ENCODE measurements around the gene GNMT. TPM values are rescaled to one million over a fixed set of nuclear protein-coding genes. Genes with fewer than 3 reads are reported as not detected.
"Not testable (repeated sequence)": the region's sequence is repeated elsewhere in the genome, so short reads cannot be mapped to it uniquely, and the experiment has no call there.

The GNMT gene
- total RNA-seq, 1 experiment from 2014 or later = 1.8 TPM

DNA sequence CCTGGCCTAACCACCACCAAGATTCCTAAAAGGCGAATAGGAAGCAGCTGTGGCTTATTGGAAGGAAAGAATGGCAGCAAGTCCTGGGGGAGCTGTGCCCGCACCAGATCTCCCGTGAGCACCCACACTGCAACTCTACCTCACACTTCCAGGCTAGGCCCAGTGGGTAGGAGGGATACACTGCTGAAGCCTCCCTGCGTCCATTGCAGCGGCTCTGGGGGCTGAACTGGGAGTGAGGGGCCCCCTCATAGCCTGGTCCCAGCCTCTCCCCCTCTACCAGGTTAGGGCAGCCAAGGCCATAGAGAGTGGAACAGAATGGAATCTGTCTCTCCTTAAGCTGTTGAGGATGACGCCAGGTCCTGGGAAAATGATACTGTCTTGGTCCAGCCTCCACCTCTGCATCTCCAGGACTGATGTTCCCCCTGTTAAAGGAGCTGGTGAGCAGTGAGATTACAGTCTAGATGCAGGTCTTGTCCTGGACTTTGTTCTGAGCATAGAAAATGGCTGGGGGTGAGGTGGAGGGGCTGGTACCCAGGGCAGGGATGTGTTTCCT lies 20.0 kb upstream of the GNMT start:
- H3K36me3 ChIP-seq (ENCODE audit: insufficient read depth, low read length, poor library complexity, severe bottlenecking) = peaks cover 21% of the 10 kb centered on the region
- CTCF ChIA-PET = no interaction called here

DNA sequence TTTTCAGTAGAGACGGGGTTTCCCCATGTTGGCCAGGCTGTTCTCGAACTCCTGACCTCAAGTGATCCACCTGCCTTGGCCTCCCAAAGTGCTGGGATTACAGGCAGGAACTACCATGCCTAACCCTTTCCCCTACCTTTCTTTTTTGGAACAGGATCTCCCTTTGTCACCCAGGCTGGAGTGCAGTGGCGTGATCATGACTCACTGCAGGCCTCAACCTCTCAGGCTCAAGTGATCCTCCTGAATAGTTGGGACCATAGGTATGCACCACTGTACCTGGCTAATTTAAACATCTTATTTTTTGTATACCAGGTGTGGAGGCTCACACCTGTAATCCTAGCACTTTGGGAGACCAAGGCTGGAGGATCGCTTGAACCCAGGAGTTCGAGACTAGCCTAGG lies 19.2 kb upstream of the GNMT start:
- H3K27ac ChIP-seq (ENCODE audit: low read depth, low read length, poor library complexity, severe bottlenecking); intact Hi-C loops (cut with micrococcal nuclease; ENCODE audit: unreplicated experiment); H3K4me3 ChIP-seq (ENCODE audit: low read depth, low read length, poor library complexity, severe bottlenecking); DNase-seq (ENCODE audit: low spot score); CTCF ChIA-PET; H3K9me3 ChIP-seq (ENCODE audit: low read depth, low read length, poor library complexity, severe bottlenecking); BruUV-seq (replicated peaks); H3K4me1 ChIP-seq (ENCODE audit: insufficient read depth, low read length, poor library complexity, severe bottlenecking); H3K27me3 ChIP-seq (replicated peaks; ENCODE audit: insufficient read depth, low read depth, low read length, poor library complexity); POLR2A ChIA-PET (ENCODE audit: low non-redundant PET): not testable (repeated sequence)
- H3K36me3 ChIP-seq (ENCODE audit: insufficient read depth, low read length, poor library complexity, severe bottlenecking) = peaks cover 14% of the 10 kb centered on the region

More for the DNA sequence above, 20.0 kb upstream of the GNMT start:
- H3K9me3 ChIP-seq (ENCODE audit: low read depth, low read length, poor library complexity, severe bottlenecking) = no peaks in the 10 kb centered on the region
- TF ChIP-seq, protein P1, sequence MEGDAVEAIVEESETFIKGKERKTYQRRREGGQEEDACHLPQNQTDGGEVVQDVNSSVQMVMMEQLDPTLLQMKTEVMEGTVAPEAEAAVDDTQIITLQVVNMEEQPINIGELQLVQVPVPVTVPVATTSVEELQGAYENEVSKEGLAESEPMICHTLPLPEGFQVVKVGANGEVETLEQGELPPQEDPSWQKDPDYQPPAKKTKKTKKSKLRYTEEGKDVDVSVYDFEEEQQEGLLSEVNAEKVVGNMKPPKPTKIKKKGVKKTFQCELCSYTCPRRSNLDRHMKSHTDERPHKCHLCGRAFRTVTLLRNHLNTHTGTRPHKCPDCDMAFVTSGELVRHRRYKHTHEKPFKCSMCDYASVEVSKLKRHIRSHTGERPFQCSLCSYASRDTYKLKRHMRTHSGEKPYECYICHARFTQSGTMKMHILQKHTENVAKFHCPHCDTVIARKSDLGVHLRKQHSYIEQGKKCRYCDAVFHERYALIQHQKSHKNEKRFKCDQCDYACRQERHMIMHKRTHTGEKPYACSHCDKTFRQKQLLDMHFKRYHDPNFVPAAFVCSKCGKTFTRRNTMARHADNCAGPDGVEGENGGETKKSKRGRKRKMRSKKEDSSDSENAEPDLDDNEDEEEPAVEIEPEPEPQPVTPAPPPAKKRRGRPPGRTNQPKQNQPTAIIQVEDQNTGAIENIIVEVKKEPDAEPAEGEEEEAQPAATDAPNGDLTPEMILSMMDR (conservative IDR thresholded peaks at IDR 0.05; ENCODE audit: low read depth, low read length) = no peak
- no peak for TF ChIP-seq EZH2 (IDR thresholded peaks at IDR 0.05; ENCODE audit: borderline replicate concordance, low read depth, low read length, poor library complexity, severe bottlenecking)
- intact Hi-C loops (cut with micrococcal nuclease; ENCODE audit: unreplicated experiment) = no loop called here
- POLR2A ChIA-PET (ENCODE audit: low non-redundant PET) = interaction anchor here (0.6 kb wide), 1 partner anchor 234 kb away, joined by 5 read pairs; no protein-coding TSS in a partner anchor
- no peaks in the 10 kb centered on the region for H3K27me3 ChIP-seq (replicated peaks; ENCODE audit: insufficient read depth, low read depth, low read length, poor library complexity)
- no peak for DNase-seq (ENCODE audit: low spot score)
- BruUV-seq (replicated peaks) = no TSS peak
- no peak overlapping the region for H3K27ac ChIP-seq (ENCODE audit: low read depth, low read length, poor library complexity, severe bottlenecking)
- H3K4me1 ChIP-seq (ENCODE audit: insufficient read depth, low read length, poor library complexity, severe bottlenecking) = no peaks in the 10 kb centered on the region
- no peak overlapping the region for H3K4me3 ChIP-seq (ENCODE audit: low read depth, low read length, poor library complexity, severe bottlenecking)

DNA sequence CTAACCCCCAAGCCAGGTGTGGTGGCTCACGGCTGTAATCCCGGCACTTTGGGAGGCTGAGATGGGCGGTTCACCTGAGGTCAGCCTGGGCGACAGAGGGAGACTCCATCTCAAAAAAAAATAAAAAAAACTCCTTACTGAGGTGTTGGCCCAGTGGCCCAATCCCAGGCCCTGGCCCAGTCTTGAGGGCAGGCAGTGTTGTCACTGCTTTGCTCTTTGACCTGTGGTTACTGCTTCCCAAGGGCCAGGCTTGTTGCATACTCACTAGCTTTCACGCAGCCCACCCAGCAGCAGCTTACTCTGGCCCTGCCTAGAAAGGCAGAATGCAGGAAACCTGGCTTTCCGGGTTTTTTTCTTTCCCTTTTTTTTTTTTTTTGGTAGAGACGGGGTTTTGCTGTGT lies 18.1 kb upstream of the GNMT start:
- H3K4me1 ChIP-seq (ENCODE audit: insufficient read depth, low read length, poor library complexity, severe bottlenecking) = no peaks in the 10 kb centered on the region
- TF ChIP-seq, protein P1 (conservative IDR thresholded peaks at IDR 0.05; ENCODE audit: low read depth, low read length) = no peak
- TF ChIP-seq EZH2 (IDR thresholded peaks at IDR 0.05; ENCODE audit: borderline replicate concordance, low read depth, low read length, poor library complexity, severe bottlenecking) = no peak
- intact Hi-C loops (cut with micrococcal nuclease; ENCODE audit: unreplicated experiment) = no loop called here
- peaks cover 3% of the 10 kb centered on the region for H3K36me3 ChIP-seq (ENCODE audit: insufficient read depth, low read length, poor library complexity, severe bottlenecking)
- no peaks in the 10 kb centered on the region for H3K27me3 ChIP-seq (replicated peaks; ENCODE audit: insufficient read depth, low read depth, low read length, poor library complexity)
- H3K9me3 ChIP-seq (ENCODE audit: low read depth, low read length, poor library complexity, severe bottlenecking) = no peaks in the 10 kb centered on the region
- BruUV-seq (replicated peaks) = no TSS peak
- DNase-seq (ENCODE audit: low spot score) = no peak
- H3K4me3 ChIP-seq (ENCODE audit: low read depth, low read length, poor library complexity, severe bottlenecking) = no peak overlapping the region
- CTCF ChIA-PET = interaction anchor here (0.7 kb wide), 1 partner anchor 97 kb away, joined by 3 read pairs; no protein-coding TSS in a partner anchor
- POLR2A ChIA-PET (ENCODE audit: low non-redundant PET) = no interaction called here
- no peak overlapping the region for H3K27ac ChIP-seq (ENCODE audit: low read depth, low read length, poor library complexity, severe bottlenecking)

DNA sequence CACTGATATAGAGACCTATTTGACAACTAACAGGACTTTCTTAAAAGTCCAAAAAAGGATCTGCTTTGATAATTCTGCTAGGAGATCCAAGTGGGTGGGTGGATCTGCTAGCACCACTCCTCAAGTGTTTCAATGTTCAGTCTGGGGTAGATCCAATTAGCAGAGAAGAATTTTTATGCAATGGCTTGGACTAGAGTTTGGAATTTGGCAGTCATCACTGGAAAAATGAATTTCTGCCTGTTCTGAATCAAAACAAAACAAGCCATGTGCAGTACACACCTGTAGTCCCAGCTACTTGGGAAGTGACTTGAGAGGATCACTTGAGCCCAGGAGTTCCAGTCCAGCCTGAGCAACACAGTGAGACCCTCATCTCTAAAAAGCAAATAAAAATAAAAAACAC lies 12.6 kb upstream of the GNMT start:
- no peak for DNase-seq (ENCODE audit: low spot score)
- BruUV-seq (replicated peaks) = no TSS peak
- no peaks in the 10 kb centered on the region for H3K9me3 ChIP-seq (ENCODE audit: low read depth, low read length, poor library complexity, severe bottlenecking)
- intact Hi-C loops (cut with micrococcal nuclease; ENCODE audit: unreplicated experiment) = no loop called here
- ChIA-PET POLR2A (ENCODE audit: low non-redundant PET) (no interaction called here), CTCF (no interaction called here)
- no peaks in the 10 kb centered on the region for H3K27me3 ChIP-seq (replicated peaks; ENCODE audit: insufficient read depth, low read depth, low read length, poor library complexity)
- TF ChIP-seq, protein P1 (conservative IDR thresholded peaks at IDR 0.05; ENCODE audit: low read depth, low read length) = no peak
- no peak for TF ChIP-seq EZH2 (IDR thresholded peaks at IDR 0.05; ENCODE audit: borderline replicate concordance, low read depth, low read length, poor library complexity, severe bottlenecking)
- no peaks in the 10 kb centered on the region for H3K4me1 ChIP-seq (ENCODE audit: insufficient read depth, low read length, poor library complexity, severe bottlenecking)
- no peak overlapping the region for H3K27ac ChIP-seq (ENCODE audit: low read depth, low read length, poor library complexity, severe bottlenecking)
- H3K36me3 ChIP-seq (ENCODE audit: insufficient read depth, low read length, poor library complexity, severe bottlenecking) = no peaks in the 10 kb centered on the region
- H3K4me3 ChIP-seq (ENCODE audit: low read depth, low read length, poor library complexity, severe bottlenecking) = no peak overlapping the region

All from A673 (cell line).